Measurements from ENCODE around the gene TBC1D5. TPM values are rescaled to one million over a fixed set of nuclear protein-coding genes. Genes with fewer than 3 reads are reported as not detected.

Gene TBC1D5
- total RNA-seq, 2 donors from 2014 or later = 46.8 to 71.1 TPM

GRCh38 chr3:17234382-17234781 is 508.0 kb downstream of the TBC1D5 start:
- H3K4me1 ChIP-seq = peaks cover 20% of the 10 kb centered on the region
- H3K9me3 ChIP-seq = no peaks in the 10 kb centered on the region
- H3K36me3 ChIP-seq (replicated peaks in 1 of 2; ENCODE audit: insufficient read depth in 1 of 2, low read depth in 2 of 2) = no peaks in the 10 kb centered on the region
- ATAC-seq (no peak), DNase-seq (no peak)
- intact Hi-C loops (cut with DNase I) = loop anchor here (10.0 kb wide), 1 partner anchor 630 kb away; the partner anchor contains the start of gene DAZL
- no peaks in the 10 kb centered on the region for H3K27me3 ChIP-seq
- no peak overlapping the region for H3K27ac ChIP-seq
- H3K4me3 ChIP-seq = no peak overlapping the region
- no peak for TF ChIP-seq CTCF (IDR thresholded peaks at IDR 0.05)
- TF ChIP-seq POLR2A (IDR thresholded peaks at IDR 0.05) = no peak

GRCh38 chr3:17233398-17233800 is 509.0 kb downstream of the TBC1D5 start:
- intact Hi-C loops (cut with DNase I) = loop anchor here (10.0 kb wide), 1 partner anchor 629 kb away; the partner anchor contains the start of gene DAZL
- ATAC-seq (peak; percentile 80), DNase-seq (peak in 2 of 4 donors; percentile 11 to 30)
- H3K9me3 ChIP-seq = no peaks in the 10 kb centered on the region
- no peak overlapping the region for H3K27ac ChIP-seq
- TF ChIP-seq CTCF (IDR thresholded peaks at IDR 0.05) = peak; percentile 31 to 82 (median 67)
- no peak for TF ChIP-seq POLR2A (IDR thresholded peaks at IDR 0.05)
- H3K27me3 ChIP-seq = no peaks in the 10 kb centered on the region
- H3K36me3 ChIP-seq (replicated peaks in 1 of 2; ENCODE audit: insufficient read depth in 1 of 2, low read depth in 2 of 2) = no peaks in the 10 kb centered on the region
- H3K4me1 ChIP-seq = peaks cover 20% of the 10 kb centered on the region
- no peak overlapping the region for H3K4me3 ChIP-seq
- 54 to 63% methylated on average over 3 of the region's 3 CpGs for WGBS, 2 donors

GRCh38 chr3:17232442-17232841 is 510.0 kb downstream of the TBC1D5 start:
- no peak overlapping the region for H3K27ac ChIP-seq
- DNase-seq = no peak
- no peak overlapping the region for H3K4me3 ChIP-seq
- TF ChIP-seq CTCF (IDR thresholded peaks at IDR 0.05) (no peak), POLR2A (IDR thresholded peaks at IDR 0.05) (no peak)
- H3K27me3 ChIP-seq = no peaks in the 10 kb centered on the region
- H3K36me3 ChIP-seq (replicated peaks in 1 of 2; ENCODE audit: insufficient read depth in 1 of 2, low read depth in 2 of 2) = no peaks in the 10 kb centered on the region
- intact Hi-C loops (cut with DNase I) = loop anchor here (10.0 kb wide), 1 partner anchor 628 kb away; the partner anchor contains the start of gene DAZL
- ATAC-seq = no peak
- peaks cover 20% of the 10 kb centered on the region for H3K4me1 ChIP-seq
- no peaks in the 10 kb centered on the region for H3K9me3 ChIP-seq

- ATAC-seq = peak; percentile 48
- intact Hi-C loops (cut with DNase I) = loop anchor here (10.0 kb wide), 1 partner anchor 627 kb away; the partner anchor contains the start of gene DAZL
- WGBS, 2 donors = 18% methylated on average over 3 of the region's 3 CpGs
- H3K4me1 ChIP-seq = peaks cover 20% of the 10 kb centered on the region
- H3K4me3 ChIP-seq = no peak overlapping the region
- no peak overlapping the region for H3K27ac ChIP-seq
- no peaks in the 10 kb centered on the region for H3K36me3 ChIP-seq (replicated peaks in 1 of 2; ENCODE audit: insufficient read depth in 1 of 2, low read depth in 2 of 2)
- TF ChIP-seq POLR2A (IDR thresholded peaks at IDR 0.05) = no peak
- no peak for TF ChIP-seq CTCF (IDR thresholded peaks at IDR 0.05)
- DNase-seq = no peak
- H3K27me3 ChIP-seq = no peaks in the 10 kb centered on the region
- no peaks in the 10 kb centered on the region for H3K9me3 ChIP-seq
Measured at GRCh38 chr3:17231537-17232261, 510.7 kb downstream of the TBC1D5 start.

- Histone ChIP-seq H3K27ac (no peak overlapping the region), H3K4me1 (peaks cover 10% of the 10 kb centered on the region), H3K36me3 (replicated peaks in 1 of 2; ENCODE audit: insufficient read depth in 1 of 2, low read depth in 2 of 2) (no peaks in the 10 kb centered on the region), H3K4me3 (no peak overlapping the region), H3K9me3 (no peaks in the 10 kb centered on the region), H3K27me3 (no peaks in the 10 kb centered on the region)
- DNase-seq (no peak), ATAC-seq (no peak)
- WGBS, 2 donors = 88 to 94% methylated on average over 2 of the region's 2 CpGs
- TF ChIP-seq POLR2A (IDR thresholded peaks at IDR 0.05) (no peak), CTCF (IDR thresholded peaks at IDR 0.05) (no peak)
- intact Hi-C loops (cut with DNase I) = no loop called here
Measured at GRCh38 chr3:17227472-17227871, 515.0 kb downstream of the TBC1D5 start.
